ENCODE measurements around the gene PTPN13.
A peak's percentile ranks its signal among the peaks of the same experiment; 100 is the strongest.

The PTPN13 gene

DNA sequence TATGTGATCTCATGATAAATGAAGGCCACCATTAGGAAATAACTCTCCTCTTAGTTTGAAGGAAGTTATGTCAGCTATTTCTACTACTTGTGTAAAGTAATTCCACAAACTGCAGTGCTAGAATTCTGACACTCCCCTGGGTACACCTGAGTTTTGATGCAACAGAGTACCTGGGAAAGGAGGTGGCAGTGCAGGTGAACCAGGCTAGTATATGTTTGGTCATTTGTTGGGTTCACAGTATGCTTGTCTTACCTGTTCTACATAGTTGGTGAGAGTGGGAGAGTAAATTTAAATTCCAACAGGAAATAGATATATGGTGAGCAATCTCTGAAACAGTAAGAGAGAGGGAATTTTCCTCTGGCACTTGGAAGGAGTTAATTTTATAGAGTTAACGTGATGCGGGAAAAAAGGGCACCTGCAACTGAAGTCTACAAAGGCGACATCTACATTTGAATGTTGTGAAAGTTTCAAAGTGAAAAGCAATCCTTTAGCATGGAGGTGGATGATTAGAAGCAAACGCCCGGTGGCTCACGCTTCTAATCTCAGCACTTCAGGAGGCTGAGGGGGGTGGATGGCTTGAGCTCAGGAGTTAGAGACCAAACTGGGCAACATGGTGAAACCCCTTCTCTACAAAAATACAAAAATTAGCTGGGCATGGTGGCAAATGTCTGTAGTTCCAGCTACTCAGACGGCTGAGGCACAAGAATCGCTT is 263.4 kb downstream of the PTPN13 start:
- H3K27ac ChIP-seq, result peak overlapping the region; percentile 73; the same call in 1 of the 2 replicates
- TF ChIP-seq, protein P1, sequence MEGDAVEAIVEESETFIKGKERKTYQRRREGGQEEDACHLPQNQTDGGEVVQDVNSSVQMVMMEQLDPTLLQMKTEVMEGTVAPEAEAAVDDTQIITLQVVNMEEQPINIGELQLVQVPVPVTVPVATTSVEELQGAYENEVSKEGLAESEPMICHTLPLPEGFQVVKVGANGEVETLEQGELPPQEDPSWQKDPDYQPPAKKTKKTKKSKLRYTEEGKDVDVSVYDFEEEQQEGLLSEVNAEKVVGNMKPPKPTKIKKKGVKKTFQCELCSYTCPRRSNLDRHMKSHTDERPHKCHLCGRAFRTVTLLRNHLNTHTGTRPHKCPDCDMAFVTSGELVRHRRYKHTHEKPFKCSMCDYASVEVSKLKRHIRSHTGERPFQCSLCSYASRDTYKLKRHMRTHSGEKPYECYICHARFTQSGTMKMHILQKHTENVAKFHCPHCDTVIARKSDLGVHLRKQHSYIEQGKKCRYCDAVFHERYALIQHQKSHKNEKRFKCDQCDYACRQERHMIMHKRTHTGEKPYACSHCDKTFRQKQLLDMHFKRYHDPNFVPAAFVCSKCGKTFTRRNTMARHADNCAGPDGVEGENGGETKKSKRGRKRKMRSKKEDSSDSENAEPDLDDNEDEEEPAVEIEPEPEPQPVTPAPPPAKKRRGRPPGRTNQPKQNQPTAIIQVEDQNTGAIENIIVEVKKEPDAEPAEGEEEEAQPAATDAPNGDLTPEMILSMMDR (conservative IDR thresholded peaks at IDR 0.05), result no peak

Measured in VCaP (cell line).